K562 (cell line): Measurements from ENCODE around the gene SLC12A3. TPM values are rescaled to one million over a fixed set of nuclear protein-coding genes. Genes with fewer than 3 reads are reported as not detected.

Experiments
- ATAC-seq: fragments of 200-7000 bp; cut with Tn5 transposase; 3 replicates; pipeline ENCODE4 v1.9.1; 2020; ENCODE audit warnings: moderate library complexity
- BruUV-seq: library from RNA; stranded (reverse); fragments of 400-500 nt; replicated peaks from 2 replicates; lab custom pipeline; 2021; lab: Mats Ljungman, UMichigan
- CTCF ChIA-PET: fragments of 300-600 bp; formaldehyde crosslinking; extraction: SDS; loops from one replicate; lab custom pipeline; 2021; ENCODE audit warnings: low intra/inter-chr PET ratio; lab: Yijun Ruan, JAX
- POLR2A ChIA-PET: fragments of 300-600, 350-650 bp; sonication (Branson Sonifier 250); formaldehyde crosslinking; extraction: SDS; loops from one replicate; lab custom pipeline; 2021; ENCODE audit warnings: antibody characterized with exemption, inconsistent platforms; lab: Yijun Ruan, JAX
- DNase-seq, 4 experiments: peaks; one replicate each; pipeline versions ENCODE4 v3.0.0 to v3.0.0-alpha.2; 2011 to 2018; ENCODE audit warnings: low spot score in 3 of 4, mixed read lengths in 3 of 4; ENCODE audit errors: extremely low read depth in 1 of 4
- FAIRE-seq: peaks from 2 replicates; lab custom pipeline; 2011; peaks lifted over from hg19 to GRCh38; lab: Jason Lieb, UNC
- H2AFZ ChIP-seq: 2 replicates; pipeline ENCODE4 v1.6.0; 2011; ENCODE audit warnings: low read depth, low read length, control low read depth, inconsistent platforms
- H3K27ac ChIP-seq: fragments of 200-600 bp; 3 replicates; pipeline ENCODE4 v1.8.0; 2011; ENCODE audit warnings: low read depth, mild to moderate bottlenecking, control low read depth, inconsistent platforms, low read length, moderate library complexity, mixed read lengths; ENCODE audit errors: extremely low read depth
- H3K27me3 ChIP-seq, 2 experiments: fragments of 300-600 bp in 1 of 2; 2 replicates in 1 of 2; 3 replicates in 1 of 2; pipeline versions ENCODE4 v1.6.0 to v1.8.0; 2011; ENCODE audit warnings: inconsistent platforms in 2 of 2, low read length in 2 of 2, mild to moderate bottlenecking in 1 of 2, mixed read lengths in 1 of 2, moderate library complexity in 1 of 2; ENCODE audit not compliant: control insufficient read depth in 2 of 2, insufficient read depth in 2 of 2
- H3K36me3 ChIP-seq: fragments of 300-600 bp; 3 replicates; pipeline ENCODE4 v1.8.0; 2011; ENCODE audit warnings: mild to moderate bottlenecking, low read length, inconsistent platforms; ENCODE audit not compliant: control insufficient read depth, insufficient read depth
- H3K4me1 ChIP-seq, 2 experiments: fragments of 200-600 bp in 1 of 2; replicated peaks in 1 of 2; 2 replicates in 1 of 2; 3 replicates in 1 of 2; pipeline versions ENCODE4 v1.5.1 to v1.8.0; 2011; ENCODE audit warnings: inconsistent platforms in 2 of 2, low read length in 2 of 2, mild to moderate bottlenecking in 1 of 2, mixed read lengths in 1 of 2, moderate library complexity in 1 of 2; ENCODE audit not compliant: control insufficient read depth in 2 of 2, insufficient read depth in 2 of 2
- H3K4me2 ChIP-seq: 2 replicates; pipeline ENCODE4 v1.6.1; 2011; ENCODE audit warnings: low read length, control low read depth, inconsistent platforms, mixed read lengths; ENCODE audit not compliant: insufficient read depth
- H3K4me3 ChIP-seq: fragments of 200-600 bp; sonication (generic), shearing (Covaris generic); 2 replicates; pipeline ENCODE4 v1.5.1; 2016; ENCODE audit warnings: control low read depth, inconsistent platforms
- H3K79me2 ChIP-seq: fragments of 200-600 bp; 3 replicates; pipeline ENCODE4 v1.8.0; 2011; ENCODE audit warnings: low read length, inconsistent platforms; ENCODE audit not compliant: control insufficient read depth, insufficient read depth
- H3K9ac ChIP-seq, 2 experiments: 2 replicates each; pipeline versions ENCODE4 v1.6.0 to v1.6.1; 2011; ENCODE audit warnings: low read depth in 2 of 2, low read length in 2 of 2, control low read depth in 1 of 2, inconsistent platforms in 1 of 2, mild to moderate bottlenecking in 1 of 2, mixed read lengths in 1 of 2; ENCODE audit not compliant: insufficient read depth in 1 of 2
- H3K9me1 ChIP-seq: one replicate; pipeline ENCODE4 v1.6.0; 2011; ENCODE audit warnings: inconsistent platforms, mild to moderate bottlenecking, low read length, moderate library complexity; ENCODE audit not compliant: control insufficient read depth, insufficient read depth
- H3K9me3 ChIP-seq: replicated peaks from 2 replicates; pipeline ENCODE4 v1.5.1; 2011; ENCODE audit warnings: low read depth, low read length, inconsistent platforms; ENCODE audit not compliant: control insufficient read depth, insufficient read depth
- H4K20me1 ChIP-seq: replicated peaks from 2 replicates; pipeline ENCODE4 v1.6.1; 2011; ENCODE audit warnings: low read length, inconsistent platforms, mixed read lengths; ENCODE audit not compliant: control insufficient read depth, insufficient read depth
- ETV5 ChIP-seq: sonication (generic); formaldehyde crosslinking; IDR thresholded peaks from 2 replicates; pipeline ENCODE4 v1.4.0; 2020; ENCODE audit warnings: low read depth, mild to moderate bottlenecking, missing genetic modification reagents
- SMARCA5 ChIP-seq: fragments of 450-650 bp; IDR thresholded peaks from 2 replicates; pipeline ENCODE4 v1.6.1; 2016
- WGBS: fragments of 100-300 bp; shearing (Covaris generic); methylation state at CpG from one replicate; pipeline ENCODE4 v1.1.6; 2016; ENCODE audit warnings: low coverage, mixed read lengths; ENCODE audit not compliant: insufficient coverage; ENCODE audit errors: missing lambda C conversion rate; 5-methylcytosine and 5-hydroxymethylcytosine counted together
- in situ Hi-C: fragments of 300-500 bp; cut with MboI; formaldehyde crosslinking; loops from 4 replicates; pipeline ENCODE4 v1.15.0; 2018; ENCODE audit warnings: inconsistent platforms, mixed read lengths
- intact Hi-C: fragments of 100-400 bp; cut with micrococcal nuclease; formaldehyde crosslinking; loops from 2 replicates; pipeline ENCODE4 v1.14.2; 2022
- polyA plus RNA-seq, 8 experiments: library from polyadenylated mRNA; depleted of rRNA in 4 of 8; stranded (reverse) in 5 of 8; unstranded in 3 of 8; fragments of >200 nt; fragmentation: Nextera tagmentation in 2 of 8; fragmentation: Illumina TruSeq in 1 of 8; extraction: Ambion mirVana in 2 of 8; extraction: Trizol in 1 of 8; gene quantifications; 2 replicates each; pipeline versions ENCODE4 v1.2.1 to v1.2.3, GENCODE V29; 2011 to 2014; ENCODE audit warnings: inconsistent platforms in 1 of 8, missing spikeins in 1 of 8
- total RNA-seq, 7 experiments: library from RNA; depleted of rRNA in 6 of 7; stranded (reverse); fragments of >200 nt in 6 of 7; fragmentation: Illumina TruSeq in 2 of 7; extraction: Trizol in 2 of 7; gene quantifications; 2 replicates each; pipeline versions ENCODE4 v1.2.1 to v1.2.3, GENCODE V29; 2011 to 2021; ENCODE audit warnings: low replicate concordance in 1 of 7
- TF ChIP-seq, protein P1 (sequence below), 2 experiments: fragments of 450-650 bp in 1 of 2; sonication (generic) in 1 of 2; formaldehyde crosslinking; conservative IDR thresholded peaks; 2 replicates each; pipeline versions ENCODE4 v1.4.0 to v1.8.1; 2020 to 2022; ENCODE audit warnings: mild to moderate bottlenecking in 1 of 2, missing genetic modification reagents in 1 of 2

Gene SLC12A3
- total and polyA plus RNA-seq, 9 of the 15 experiments (the other 6 are each of a cell fraction or from before 2014, with no cell fraction given): not detected

DNA sequence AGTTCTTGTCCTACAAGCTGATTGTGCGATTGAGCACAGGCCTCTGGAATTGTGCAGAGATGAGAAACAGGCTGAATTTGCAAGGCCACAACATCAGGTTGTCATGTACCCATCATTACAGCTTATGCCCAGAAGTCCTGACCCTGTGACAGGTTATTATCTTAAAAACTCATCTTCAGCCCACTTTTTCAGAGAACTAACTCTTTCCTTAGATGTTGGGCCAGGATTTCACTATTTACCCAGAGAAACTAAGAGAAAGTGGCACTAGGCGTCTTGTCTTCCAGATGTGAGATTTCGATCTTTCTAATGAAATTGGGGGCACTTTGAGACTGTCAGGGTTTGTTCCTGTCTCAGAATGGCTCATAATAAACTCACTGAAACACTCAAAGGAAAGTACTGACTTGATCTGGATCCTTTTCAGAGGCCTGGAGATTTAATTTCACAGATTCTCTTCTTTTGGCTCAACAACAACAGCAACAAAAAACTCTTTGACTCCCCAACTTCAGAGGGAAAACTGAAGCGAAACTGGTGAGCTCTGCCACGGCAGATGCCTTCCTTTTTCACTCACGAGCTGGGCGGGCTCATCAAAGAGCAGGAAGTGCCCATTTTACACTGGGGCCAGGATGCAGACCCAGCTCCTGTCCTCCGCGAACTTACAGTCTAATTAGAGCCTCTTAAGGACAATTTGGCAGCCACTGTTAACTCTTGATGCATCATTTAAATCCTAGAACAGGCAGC, 17.7 kb upstream of the SLC12A3 start:
- H3K36me3 ChIP-seq: peaks cover 30% of the 10 kb centered on the region; the same call in 2 of the 3 replicates
- BruUV-seq: TSS peak; percentile 22
- intact Hi-C loops: loop anchor here (1.0 kb wide), 1 partner anchor 15 kb away; no protein-coding TSS in a partner anchor
- no peak for DNase-seq
- TF ChIP-seq SMARCA5: no peak
- TF ChIP-seq ETV5 (CRISPR knock-in tag): no peak
- TF ChIP-seq, protein P1, sequence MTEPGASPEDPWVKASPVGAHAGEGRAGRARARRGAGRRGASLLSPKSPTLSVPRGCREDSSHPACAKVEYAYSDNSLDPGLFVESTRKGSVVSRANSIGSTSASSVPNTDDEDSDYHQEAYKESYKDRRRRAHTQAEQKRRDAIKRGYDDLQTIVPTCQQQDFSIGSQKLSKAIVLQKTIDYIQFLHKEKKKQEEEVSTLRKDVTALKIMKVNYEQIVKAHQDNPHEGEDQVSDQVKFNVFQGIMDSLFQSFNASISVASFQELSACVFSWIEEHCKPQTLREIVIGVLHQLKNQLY (CRISPR knock-in tag; conservative IDR thresholded peaks at IDR 0.05): no peak
- TF ChIP-seq, all 486 proteins: peak for 0
- no peak for FAIRE-seq
- ATAC-seq: no peak
- no peaks in the 10 kb centered on the region for H3K9me1 ChIP-seq
- no peaks in the 10 kb centered on the region for H3K9me3 ChIP-seq
- ChIA-PET POLR2A (interaction anchor here (1.0 to 1.9 kb wide), 3 partner anchors 8 to 10 kb away, joined by 4 to 6 read pairs (median 5); no protein-coding TSS in a partner anchor), CTCF (no interaction called here)
- H2AFZ ChIP-seq: no peak overlapping the region
- H3K9ac ChIP-seq: no peak overlapping the region
- no peak overlapping the region for H3K27ac ChIP-seq
- WGBS: 76% methylated on average over 9 of the region's 9 CpGs
- no peaks in the 10 kb centered on the region for H3K27me3 ChIP-seq
- in situ Hi-C loops: no loop called here
- H3K4me3 ChIP-seq: no peak overlapping the region
- H3K4me1 ChIP-seq: no peaks in the 10 kb centered on the region; a peak in 2 of 5 replicates
- no peaks in the 10 kb centered on the region for H3K79me2 ChIP-seq
- H4K20me1 ChIP-seq: no peaks in the 10 kb centered on the region
- H3K4me2 ChIP-seq: no peak overlapping the region
